ENCODE results near the gene UHMK1.

GRCh38 chr1:162562470-162562828 is 64.8 kb downstream of the UHMK1 start:
- TF ChIP-seq CTCF (IDR thresholded peaks at IDR 0.05) (no peak), REST (IDR thresholded peaks at IDR 0.05; ENCODE audit: insufficient read depth in 1 of 2, low read depth in 2 of 2, low read length in 1 of 2) (no peak), SIN3A (IDR thresholded peaks at IDR 0.05; ENCODE audit: borderline replicate concordance, insufficient read depth, low read depth, low read length) (no peak), POLR2AphosphoS5 (IDR thresholded peaks at IDR 0.05; ENCODE audit: low read depth, low read length) (no peak), TCF7L2 (IDR thresholded peaks at IDR 0.05; ENCODE audit: low read depth, low read length) (no peak)

Measured in Panc1 (cell line).